ENCODE results near the gene TLL1.

DNA sequence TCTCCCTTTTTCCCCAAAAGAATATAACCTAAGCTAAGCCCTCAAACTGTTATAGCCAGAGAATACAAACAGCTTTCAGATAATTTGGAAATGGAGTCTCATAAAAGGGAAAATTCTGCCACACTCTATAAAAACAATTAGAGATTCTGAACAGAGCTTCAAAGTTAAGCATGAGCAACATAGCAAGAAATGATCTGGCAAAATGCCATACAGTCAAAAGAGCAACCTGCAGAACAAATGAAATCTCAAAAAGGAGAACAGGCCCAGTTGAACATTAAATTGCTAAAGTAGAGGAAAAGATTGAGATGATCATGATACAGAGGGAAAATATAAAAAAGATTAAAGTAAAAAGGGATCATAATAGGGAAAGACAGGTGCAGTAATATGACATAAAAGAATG, 250.5 kb downstream of the TLL1 start:
- TF ChIP-seq, protein P1, sequence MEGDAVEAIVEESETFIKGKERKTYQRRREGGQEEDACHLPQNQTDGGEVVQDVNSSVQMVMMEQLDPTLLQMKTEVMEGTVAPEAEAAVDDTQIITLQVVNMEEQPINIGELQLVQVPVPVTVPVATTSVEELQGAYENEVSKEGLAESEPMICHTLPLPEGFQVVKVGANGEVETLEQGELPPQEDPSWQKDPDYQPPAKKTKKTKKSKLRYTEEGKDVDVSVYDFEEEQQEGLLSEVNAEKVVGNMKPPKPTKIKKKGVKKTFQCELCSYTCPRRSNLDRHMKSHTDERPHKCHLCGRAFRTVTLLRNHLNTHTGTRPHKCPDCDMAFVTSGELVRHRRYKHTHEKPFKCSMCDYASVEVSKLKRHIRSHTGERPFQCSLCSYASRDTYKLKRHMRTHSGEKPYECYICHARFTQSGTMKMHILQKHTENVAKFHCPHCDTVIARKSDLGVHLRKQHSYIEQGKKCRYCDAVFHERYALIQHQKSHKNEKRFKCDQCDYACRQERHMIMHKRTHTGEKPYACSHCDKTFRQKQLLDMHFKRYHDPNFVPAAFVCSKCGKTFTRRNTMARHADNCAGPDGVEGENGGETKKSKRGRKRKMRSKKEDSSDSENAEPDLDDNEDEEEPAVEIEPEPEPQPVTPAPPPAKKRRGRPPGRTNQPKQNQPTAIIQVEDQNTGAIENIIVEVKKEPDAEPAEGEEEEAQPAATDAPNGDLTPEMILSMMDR (conservative IDR thresholded peaks at IDR 0.05 in 1 of 2, IDR thresholded peaks at IDR 0.05 in 1 of 2; ENCODE audit: extremely low read depth in 1 of 2, insufficient read depth in 1 of 2, low read depth in 1 of 2, low read length in 2 of 2): no peak
- TF ChIP-seq EZH2 (IDR thresholded peaks at IDR 0.05; ENCODE audit: borderline replicate concordance, low read length): no peak
